Upper lobe of right lung (tissue), 1 donor: ENCODE results near the gene ITGB8. TPM values are rescaled to one million over a fixed set of nuclear protein-coding genes. Genes with fewer than 3 reads are reported as not detected.

Source experiments
- ATAC-seq: fragments of 200-7000 bp; cut with Tn5 transposase; one replicate; pipeline ENCODE4 v1.9.1; 2020; ENCODE audit warnings: mild to moderate bottlenecking, moderate library complexity
- DNase-seq: peaks from one replicate; pipeline ENCODE4 v3.0.0-alpha.2; 2020
- H3K27ac ChIP-seq: fragments of 200-600 bp; one replicate; pipeline ENCODE4 v1.8.0; 2022
- H3K27me3 ChIP-seq: fragments of 200-600 bp; one replicate; pipeline ENCODE4 v1.8.0; 2022; ENCODE audit warnings: mild to moderate bottlenecking
- H3K36me3 ChIP-seq: fragments of 200-600 bp; one replicate; pipeline ENCODE4 v1.8.0; 2022
- H3K4me1 ChIP-seq: fragments of 200-600 bp; one replicate; pipeline ENCODE4 v1.8.0; 2022
- H3K4me3 ChIP-seq: fragments of 200-600 bp; one replicate; pipeline ENCODE4 v1.8.0; 2022; ENCODE audit warnings: mild to moderate bottlenecking
- H3K9me3 ChIP-seq: fragments of 200-600 bp; one replicate; pipeline ENCODE4 v1.8.0; 2022
- CTCF ChIP-seq: fragments of 200-600 bp; IDR thresholded peaks from one replicate; pipeline ENCODE4 v1.8.0; 2022; ENCODE audit warnings: antibody characterized with exemption
- intact Hi-C: fragments of 100-400 bp; cut with DNase I; formaldehyde crosslinking; loops from one replicate; pipeline ENCODE4 v1.11.0; 2022
- total RNA-seq: library from RNA; stranded (reverse); fragmentation: NEBNext Ultra II Directional; extraction: Animal tissue kit (Norgen Biotek cat#: 25700); gene quantifications from one replicate; pipeline ENCODE4 v1.2.1, GENCODE V29; 2021
- donor health status: DM: no; HTN: yes; CAD: no; lungs with severe emphysema.

Gene ITGB8
- total RNA-seq, 1 donor from 2014 or later: 4.6 TPM

GRCh38 chr7:20343941-20344340 lies 13.2 kb downstream of the ITGB8 start:
- ATAC-seq (no peak), DNase-seq (no peak)
- Histone ChIP-seq H3K27me3 (no peaks in the 10 kb centered on the region), H3K4me1 (no peaks in the 10 kb centered on the region), H3K27ac (no peak overlapping the region), H3K9me3 (no peaks in the 10 kb centered on the region), H3K4me3 (no peak overlapping the region), H3K36me3 (no peaks in the 10 kb centered on the region)
- TF ChIP-seq CTCF: no peak
- intact Hi-C loops: no loop called here

- Histone ChIP-seq H3K36me3 (no peaks in the 10 kb centered on the region), H3K4me3 (no peak overlapping the region), H3K4me1 (no peaks in the 10 kb centered on the region), H3K9me3 (no peaks in the 10 kb centered on the region), H3K27ac (no peak overlapping the region), H3K27me3 (no peaks in the 10 kb centered on the region)
- intact Hi-C loops: no loop called here
- ATAC-seq: no peak
- no peak for DNase-seq
- TF ChIP-seq CTCF: no peak
Measured at GRCh38 chr7:20344396-20344795, 13.7 kb downstream of the ITGB8 start.

GRCh38 chr7:20346577-20346976 lies 15.9 kb downstream of the ITGB8 start:
- Histone ChIP-seq H3K36me3 (no peaks in the 10 kb centered on the region), H3K9me3 (no peaks in the 10 kb centered on the region), H3K27me3 (no peaks in the 10 kb centered on the region), H3K27ac (no peak overlapping the region), H3K4me1 (no peaks in the 10 kb centered on the region), H3K4me3 (no peak overlapping the region)
- intact Hi-C loops: no loop called here
- ATAC-seq (no peak), DNase-seq (no peak)
- TF ChIP-seq CTCF: no peak

- DNase-seq (no peak), ATAC-seq (no peak)
- no peaks in the 10 kb centered on the region for H3K4me1 ChIP-seq
- H3K27me3 ChIP-seq: no peaks in the 10 kb centered on the region
- intact Hi-C loops: no loop called here
- no peak overlapping the region for H3K4me3 ChIP-seq
- no peak overlapping the region for H3K27ac ChIP-seq
- H3K36me3 ChIP-seq: no peaks in the 10 kb centered on the region
- H3K9me3 ChIP-seq: no peaks in the 10 kb centered on the region
- TF ChIP-seq CTCF: no peak
Measured at GRCh38 chr7:20347680-20348079, 17.0 kb downstream of the ITGB8 start.

GRCh38 chr7:20348125-20348807 lies 17.6 kb downstream of the ITGB8 start:
- Histone ChIP-seq H3K36me3 (no peaks in the 10 kb centered on the region), H3K27ac (no peak overlapping the region), H3K4me1 (no peaks in the 10 kb centered on the region), H3K27me3 (no peaks in the 10 kb centered on the region), H3K4me3 (no peak overlapping the region), H3K9me3 (no peaks in the 10 kb centered on the region)
- no peak for TF ChIP-seq CTCF
- DNase-seq (no peak), ATAC-seq (no peak)
- intact Hi-C loops: no loop called here

GRCh38 chr7:20350518-20350951 lies 19.8 kb downstream of the ITGB8 start:
- ATAC-seq (no peak), DNase-seq (no peak)
- no peaks in the 10 kb centered on the region for H3K36me3 ChIP-seq
- no peaks in the 10 kb centered on the region for H3K27me3 ChIP-seq
- TF ChIP-seq CTCF: no peak
- intact Hi-C loops: no loop called here
- no peak overlapping the region for H3K4me3 ChIP-seq
- no peak overlapping the region for H3K27ac ChIP-seq
- no peaks in the 10 kb centered on the region for H3K9me3 ChIP-seq
- no peaks in the 10 kb centered on the region for H3K4me1 ChIP-seq
